ENCODE measurements around the gene PALD1.
A peak's percentile ranks its signal among the peaks of the same experiment; 100 is the strongest.
"Not testable (repeated sequence)": the region's sequence is repeated elsewhere in the genome, so short reads cannot be mapped to it uniquely, and the experiment has no call there.

The PALD1 gene

DNA sequence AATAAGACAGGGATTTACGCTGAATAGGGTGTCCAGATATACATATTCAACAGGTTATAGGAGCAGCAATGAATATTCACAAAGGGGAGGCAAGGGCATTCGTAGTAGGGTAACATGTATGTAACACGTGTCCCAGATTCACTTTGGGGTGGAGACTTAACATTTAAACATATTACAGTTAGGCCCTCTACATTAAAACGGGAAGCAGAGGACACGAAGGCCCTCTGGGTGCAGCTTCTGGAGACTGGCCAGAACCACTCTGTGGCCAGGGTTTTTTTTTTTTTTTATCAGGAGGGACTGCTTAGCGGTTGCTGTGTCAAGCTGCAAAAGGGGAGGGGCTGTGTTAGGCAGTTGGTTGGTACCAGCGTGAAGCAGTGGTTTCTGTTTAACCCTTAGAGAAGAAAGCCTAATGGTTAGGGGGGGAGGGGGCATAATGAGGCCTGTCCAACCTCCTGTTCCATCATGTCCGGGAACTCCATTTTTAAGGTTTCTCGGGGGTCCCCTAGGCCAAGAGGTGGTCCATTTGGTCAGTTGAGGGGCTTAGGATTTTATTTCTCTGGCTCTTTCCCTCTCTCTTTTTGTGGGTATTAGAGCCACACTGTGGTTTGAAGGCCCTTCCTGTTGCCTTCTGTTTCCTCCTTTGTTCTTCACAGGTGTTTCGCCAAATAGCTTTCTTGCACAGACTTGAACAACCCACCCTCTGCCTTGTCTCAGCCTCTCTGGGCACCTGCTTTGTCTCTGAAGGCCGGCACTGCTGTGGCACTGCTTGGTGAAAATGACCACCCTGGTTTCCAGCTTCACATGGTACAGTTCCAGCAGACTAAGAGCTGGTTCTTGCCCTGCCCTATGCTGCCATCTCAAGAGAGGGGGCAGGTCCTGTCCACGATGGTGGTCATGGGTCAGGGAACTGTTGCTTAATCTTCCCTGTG, 97.6 kb downstream of the PALD1 start:
- DNase-seq = peak; percentile 52

DNA sequence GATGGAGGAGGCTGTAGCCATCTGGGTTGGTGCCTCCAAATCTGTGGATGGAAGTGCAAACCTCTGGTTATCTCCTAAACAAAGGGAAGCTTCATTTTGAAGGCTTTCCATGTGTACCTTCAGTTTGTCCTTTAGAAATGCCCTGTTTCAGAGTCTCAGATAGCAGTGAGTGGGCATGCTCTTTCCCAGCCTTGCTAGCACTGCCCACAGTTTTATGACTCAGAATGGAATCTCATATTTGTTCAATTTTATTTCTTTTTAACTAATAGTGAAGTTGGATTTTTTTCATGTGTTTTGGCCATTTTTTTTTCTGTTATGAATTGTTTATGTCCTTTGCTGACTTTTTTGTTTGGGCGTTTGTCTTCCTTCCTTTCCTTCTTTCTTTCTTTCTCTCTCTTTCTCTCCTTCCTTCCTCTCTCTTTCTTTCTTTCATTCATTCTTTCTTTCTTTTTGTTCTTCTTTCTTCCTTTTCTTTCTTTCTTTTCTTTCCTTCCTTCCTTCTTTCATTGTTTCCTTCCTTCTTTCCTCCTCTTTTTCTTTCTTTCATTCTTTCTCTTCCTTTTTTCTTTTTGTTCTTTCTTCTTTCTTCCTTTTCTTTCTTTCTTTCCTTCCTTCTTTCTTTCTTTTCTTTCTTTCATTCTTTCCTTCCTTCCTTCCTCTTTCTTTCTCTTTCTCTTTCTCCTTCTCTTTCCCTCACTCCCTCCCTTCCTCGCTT, 98.4 kb downstream of the PALD1 start:
- DNase-seq = no peak

DNA sequence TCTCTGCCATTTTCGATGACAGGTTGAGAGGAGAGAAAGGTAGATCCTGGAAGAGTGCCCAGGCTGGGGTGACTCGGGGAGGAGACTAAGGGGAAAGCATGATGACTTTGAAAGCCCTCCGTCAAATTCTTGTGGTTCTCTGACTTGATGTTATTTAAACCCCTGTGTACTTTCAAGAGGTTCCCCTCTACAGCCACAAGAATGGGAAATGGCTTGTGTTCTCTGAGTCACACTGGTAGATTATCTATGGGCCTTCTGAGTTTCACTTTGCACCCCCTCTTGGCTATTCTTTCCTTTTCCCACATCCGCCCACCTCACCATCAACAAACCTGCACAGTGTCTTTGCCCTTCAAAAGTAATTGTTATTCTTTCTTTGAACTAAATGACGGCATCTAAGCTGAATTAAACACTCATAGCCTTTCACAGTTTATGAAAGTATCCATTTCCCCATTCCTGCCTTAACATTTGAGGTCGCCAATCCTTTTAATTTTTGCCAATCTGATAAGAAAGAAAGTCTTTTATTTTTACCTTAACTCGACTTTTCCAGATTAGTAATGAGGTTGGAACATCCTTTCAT, 99.9 kb downstream of the PALD1 start:
- DNase-seq = peak; percentile 56

DNA sequence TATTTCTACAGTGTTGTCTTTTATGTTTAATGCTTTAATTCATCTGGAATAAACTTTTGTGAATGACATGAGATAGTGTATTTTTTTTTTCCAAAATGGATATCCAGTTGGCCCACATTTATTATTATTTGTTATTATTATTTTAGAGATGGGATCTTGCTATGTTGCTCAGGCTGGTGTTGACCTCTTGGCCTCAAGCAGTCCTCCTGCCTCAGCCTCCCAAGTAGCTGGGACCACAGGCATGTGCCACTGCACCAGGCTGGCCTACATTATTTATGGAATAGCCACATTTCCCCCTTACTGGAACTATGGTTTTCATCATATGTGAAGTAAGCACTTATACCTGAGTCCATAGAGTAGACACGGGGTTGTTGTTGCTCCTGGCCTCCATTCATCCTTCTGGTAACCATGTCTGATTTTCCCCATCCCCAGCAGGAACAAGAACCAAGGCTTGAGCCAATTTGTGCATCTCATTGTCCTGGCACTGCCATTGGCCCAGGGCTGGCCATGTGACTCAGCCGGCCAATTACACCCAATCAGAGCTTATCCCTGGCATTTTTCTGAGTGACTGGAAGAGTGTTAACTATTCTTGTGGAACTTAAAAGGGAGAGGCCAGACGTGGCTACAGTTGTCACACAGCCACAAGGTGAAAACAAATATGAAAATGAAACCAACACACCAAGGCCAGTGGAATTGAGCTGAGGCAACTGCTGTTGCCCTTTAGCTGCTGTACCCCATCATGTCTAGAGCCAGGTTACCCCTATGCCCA, 100.9 kb downstream of the PALD1 start:
- DNase-seq = peak; percentile 36

DNA sequence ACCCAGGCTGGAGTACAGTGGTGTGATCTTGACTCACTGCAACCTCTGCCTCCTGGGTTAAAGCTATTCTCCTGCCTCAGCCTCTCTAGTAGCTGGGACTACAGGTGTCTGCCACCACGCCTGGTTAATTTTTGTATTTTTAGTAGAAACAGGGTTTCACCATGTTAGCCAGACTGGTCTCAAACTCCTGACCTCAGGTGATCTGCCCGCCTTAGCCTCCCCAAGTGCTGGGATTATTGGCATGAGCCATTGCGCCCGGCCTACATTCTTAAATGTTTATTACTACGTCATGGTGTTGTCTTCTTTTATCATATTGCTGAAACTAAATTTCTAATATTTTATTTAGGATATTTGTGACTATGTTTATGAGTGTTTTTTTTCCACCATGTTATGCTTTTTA, 102.6 kb downstream of the PALD1 start:
- not testable (repeated sequence) for DNase-seq

DNA sequence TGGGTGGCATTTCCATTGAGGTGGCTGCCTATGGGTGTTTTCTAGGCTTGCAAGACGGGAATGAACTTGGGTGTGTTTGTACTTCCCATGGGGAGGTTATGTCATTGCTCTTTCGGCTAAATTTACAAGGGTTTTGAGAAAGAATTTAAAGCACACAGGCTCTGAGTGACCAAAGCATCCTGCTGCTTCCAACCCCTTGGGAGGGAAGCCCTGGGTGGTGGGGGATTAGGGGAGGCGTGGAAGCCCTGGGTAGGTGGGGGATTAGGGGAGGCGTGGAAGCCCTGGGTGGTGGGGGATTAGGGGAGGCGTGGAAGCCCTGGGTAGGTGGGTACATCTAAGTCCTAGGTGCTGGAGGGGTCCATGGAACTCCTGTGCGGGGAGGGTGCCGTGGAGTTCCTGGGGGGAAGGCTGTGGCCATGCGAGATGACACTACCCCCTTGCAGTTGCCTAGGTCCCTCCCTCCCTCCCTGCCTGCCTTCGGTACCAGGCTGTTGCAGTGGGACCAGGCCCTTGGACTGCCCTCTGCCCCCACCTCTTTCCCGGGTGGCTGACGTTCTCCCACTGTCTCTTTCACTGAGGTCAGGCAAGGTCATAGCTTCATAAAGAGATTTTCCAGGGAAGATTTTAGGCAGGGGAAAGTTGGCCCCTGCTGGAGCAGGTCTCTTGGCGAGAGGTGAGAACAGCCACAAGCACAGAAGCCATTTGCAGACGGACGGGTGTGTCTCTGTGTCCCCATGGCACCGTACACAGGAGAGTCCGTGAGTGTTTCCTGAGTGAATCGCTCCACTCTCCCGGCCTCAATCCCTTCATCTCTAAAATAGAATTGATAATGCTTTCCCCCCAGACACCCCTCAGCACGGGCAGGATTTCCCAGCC, 104.5 kb downstream of the PALD1 start:
- no peak for DNase-seq

DNA sequence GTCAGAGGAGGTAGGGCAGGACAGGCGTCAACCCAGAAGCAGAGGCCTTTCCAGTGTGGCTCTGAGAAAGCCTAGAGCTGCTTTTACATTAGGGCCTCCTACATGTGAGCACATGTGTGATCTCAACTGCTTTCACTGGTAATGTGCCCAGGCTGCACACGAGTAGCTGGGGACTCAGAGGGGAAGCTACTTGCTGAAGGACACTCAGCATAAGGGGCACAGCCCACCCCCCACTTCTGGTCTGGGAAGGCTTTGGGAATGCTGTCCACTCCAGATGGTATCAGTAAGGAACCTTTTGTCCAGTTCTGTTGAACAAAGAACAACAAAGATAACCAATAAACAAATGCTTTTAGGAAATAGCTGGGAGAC, 105.1 kb downstream of the PALD1 start:
- DNase-seq = no peak

DNA sequence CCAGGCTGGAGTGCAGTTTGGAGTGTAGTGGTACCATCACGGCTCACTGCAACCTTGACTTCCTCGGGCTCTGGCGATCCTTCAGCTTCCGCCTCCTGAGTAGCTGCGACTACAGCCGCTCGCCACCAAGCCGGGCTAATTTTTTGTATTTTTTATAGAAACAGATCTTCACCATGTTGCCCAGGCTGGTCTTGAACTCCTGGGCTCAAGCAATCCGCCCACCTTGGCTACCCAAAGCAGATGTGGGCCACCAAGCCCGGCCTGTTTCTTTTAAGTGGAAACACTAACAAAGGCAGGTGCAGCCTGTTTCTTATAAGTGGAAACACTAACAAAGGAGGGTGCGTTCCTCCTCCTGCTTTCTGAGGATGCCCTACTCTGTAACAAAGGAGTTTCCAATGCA, 105.8 kb downstream of the PALD1 start:
- DNase-seq = no peak

DNA sequence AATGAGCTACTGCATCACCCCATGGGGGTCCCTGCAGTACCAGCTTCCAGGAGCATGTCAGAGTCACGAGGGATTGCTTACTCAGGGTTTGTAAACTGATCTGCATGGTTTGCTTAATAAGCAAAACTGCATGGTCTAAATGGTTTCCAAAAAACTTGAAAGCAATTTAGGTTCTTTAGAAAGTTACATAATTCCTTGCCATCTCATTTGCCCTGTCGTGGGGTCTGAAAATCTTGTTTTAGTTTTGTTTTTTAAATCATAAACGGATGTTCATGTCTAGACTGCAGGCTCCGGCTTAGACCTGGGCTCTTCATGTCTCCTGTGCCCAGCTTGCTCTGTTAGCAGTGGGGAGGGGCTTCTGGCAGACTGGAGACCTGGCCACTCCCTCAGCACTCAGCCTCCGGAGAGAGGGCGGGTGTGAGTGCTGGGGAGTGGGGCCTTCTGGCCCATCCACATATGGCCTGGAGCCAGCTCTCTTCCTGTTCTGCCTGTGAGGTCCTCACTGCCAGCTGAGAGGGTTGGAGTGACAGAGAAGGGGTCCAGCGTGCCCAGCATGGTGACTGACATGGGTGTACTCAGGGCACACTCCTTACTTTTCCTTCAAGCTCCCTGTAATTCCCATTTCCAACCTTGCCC, 106.5 kb downstream of the PALD1 start:
- DNase-seq = no peak

DNA sequence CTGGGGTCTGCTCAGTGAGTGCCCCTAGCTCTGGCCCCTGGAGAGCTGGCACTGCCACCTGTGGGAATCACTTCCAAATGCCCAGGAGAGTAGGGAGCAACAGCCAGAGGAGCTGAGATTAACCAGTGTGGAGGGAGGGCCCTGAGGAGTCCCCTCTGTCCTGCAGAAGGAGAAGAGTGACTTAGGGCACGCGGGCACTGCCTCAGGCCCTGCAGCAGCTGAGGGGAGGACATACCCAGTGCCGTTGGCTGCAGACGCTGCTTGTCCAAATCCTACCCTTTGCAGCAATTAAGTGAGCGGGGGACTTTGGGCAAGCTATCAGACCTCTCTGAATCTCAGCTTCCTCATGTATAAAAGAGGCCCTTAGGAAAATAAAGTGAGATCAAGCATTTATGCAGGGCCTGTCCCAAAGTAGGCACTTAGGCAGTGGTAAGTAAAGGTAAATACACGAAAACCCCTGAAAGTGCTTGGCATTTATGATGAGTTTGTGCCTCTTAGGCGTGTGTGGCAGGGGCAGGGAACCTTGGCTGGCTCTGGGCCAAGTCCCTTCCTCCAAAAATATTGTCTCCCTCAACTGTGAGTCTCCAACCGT, 107.1 kb downstream of the PALD1 start:
- DNase-seq = no peak

DNA sequence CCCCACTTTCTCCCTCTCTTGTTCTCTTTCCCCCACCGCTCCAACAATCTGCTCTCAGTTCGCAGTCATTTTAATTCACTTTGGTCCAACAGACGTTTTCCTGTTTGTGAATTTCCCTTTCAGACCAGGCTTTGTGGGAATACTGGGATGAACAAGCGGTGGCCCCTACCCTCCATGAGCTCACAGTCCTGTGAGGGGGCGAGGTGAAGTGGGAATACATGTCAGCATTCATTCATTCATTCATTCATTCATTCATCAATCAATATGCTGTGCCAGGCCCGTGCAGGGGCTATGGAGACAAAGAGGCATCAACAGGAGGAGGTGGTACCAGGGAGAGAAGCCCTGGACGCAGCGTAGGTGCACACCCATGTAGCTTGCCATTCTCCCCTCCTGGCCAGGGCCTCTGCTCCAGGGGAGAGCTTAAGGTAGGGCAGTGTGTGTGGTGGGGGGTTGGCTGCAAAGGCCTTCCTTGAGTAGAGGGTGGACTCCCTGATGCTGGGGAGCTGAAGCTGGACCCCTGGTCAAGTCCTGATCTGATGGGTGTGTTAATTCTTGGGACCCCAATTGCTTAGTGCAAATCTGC, 107.9 kb downstream of the PALD1 start:
- no peak for DNase-seq

DNA sequence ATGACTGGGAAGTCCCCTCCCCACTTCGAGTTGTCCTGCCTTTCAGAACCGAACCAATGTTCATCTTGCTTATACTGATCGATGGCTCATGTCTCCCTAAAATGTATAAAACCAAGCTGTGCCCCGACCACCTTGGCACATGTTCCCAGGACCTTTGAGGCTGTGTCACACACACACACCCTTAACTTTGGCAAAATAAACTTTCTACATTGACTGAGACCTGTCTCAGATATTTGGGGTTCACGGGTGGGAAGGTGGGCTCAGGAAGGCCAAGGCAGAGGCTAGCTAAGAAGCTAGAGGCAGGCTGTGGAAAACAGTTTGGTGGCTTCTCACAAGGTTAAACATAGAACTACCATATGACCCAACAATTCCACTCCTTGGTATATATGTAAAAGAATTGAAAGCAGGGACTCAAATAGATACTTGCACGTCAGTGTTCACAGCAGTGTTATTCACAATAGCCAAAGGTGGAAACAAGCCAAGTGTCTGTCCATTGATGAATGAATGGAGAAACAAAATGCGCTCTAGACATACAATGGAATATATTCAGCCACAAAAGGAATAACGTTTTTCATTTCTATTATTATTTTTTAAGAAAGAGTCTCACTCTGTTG, 108.6 kb downstream of the PALD1 start:
- DNase-seq = no peak

DNA sequence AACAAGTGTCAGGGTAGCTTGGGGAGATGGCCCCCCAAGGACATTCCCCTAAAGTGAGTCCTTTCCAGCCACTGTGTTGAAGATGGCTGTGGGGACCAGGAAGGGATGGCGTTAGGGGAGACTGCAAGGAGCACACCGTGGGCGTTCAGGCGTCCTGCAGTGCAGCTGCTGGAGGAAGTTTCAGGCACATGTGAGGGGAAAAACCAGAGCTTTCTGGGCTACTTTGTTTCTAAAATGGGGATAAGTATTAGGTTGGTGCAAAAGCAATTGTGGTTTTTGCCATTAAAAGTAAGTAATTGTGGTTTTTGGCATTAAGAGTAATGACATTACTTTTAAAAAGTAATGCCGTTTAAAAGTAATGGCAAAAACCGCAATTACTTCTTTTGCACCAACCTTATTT, 109.7 kb downstream of the PALD1 start:
- no peak for DNase-seq

DNA sequence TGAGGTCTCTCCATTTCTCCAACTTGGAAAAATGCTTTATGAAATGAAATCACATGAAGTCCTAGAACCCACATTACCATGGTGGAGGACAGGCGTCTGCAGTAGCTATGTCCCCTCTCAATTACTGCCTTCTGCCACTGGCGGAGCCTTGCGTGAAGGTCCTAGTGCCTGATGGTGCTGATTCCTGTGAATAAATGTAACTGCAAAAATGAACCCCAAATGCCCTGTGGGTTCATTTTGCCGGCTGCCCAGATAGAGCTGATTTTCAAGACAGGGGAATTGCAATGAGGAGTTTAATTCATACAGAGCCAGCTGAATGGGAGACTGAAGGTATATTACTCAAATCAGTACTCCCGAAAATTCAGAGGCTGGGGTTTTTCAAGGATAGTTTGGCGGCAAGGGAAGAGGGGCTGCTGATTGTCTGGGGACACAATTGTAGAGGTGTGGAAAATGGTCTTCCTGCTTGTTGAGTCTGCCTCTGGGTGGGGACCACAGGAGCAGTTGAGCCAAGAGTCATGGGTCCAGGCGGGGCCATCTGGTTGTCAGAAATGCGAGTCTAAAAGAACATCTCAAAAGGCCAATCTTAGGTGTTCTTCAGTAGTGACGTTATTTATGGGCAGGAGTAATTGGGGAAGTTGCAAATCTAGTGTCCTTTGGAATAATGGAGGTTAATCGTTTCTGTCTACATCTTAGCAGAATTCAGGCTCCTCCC, 110.4 kb downstream of the PALD1 start:
- DNase-seq = no peak

DNA sequence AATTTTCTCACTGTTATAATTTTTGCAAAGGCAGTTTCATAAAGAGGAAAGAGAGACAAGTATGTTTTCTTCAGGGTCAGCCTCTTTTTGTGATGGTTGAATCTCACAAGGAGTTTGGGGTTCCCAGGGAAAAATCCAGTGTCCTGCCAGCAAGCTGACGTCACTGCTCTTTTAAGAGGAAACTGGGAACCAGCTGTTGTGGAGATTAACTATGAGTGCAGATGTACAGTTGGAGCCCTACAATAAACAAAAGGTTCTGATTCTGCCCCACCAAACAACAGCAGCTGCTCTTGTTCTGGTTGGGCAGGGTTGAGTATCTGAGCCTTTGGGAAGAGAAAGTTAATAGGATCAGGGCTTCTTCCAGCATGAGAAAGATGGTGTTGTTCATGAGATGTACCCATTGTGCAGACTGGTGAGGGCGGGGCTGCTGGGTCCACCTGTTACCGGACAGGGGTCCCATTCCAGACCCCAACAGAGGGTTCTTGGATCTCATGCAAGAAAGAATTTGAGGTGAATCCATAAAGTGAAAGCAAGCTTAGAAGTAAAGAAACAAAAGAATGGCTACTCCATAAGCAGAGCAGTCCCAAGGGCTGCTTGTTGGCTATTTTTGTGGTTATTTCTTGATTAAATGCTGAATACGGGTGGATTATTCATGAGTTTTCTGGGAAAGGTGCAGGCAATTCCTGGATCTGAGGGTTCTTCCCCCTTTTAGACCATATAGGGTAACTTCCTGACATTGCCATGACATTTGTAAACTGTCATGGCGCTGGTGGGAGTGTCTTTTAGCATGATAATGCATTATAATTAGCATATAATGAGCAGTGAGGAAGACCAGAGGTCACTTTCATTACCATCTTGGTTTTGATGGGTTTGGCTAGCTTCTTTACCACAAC, 111.4 kb downstream of the PALD1 start:
- no peak for DNase-seq

DNA sequence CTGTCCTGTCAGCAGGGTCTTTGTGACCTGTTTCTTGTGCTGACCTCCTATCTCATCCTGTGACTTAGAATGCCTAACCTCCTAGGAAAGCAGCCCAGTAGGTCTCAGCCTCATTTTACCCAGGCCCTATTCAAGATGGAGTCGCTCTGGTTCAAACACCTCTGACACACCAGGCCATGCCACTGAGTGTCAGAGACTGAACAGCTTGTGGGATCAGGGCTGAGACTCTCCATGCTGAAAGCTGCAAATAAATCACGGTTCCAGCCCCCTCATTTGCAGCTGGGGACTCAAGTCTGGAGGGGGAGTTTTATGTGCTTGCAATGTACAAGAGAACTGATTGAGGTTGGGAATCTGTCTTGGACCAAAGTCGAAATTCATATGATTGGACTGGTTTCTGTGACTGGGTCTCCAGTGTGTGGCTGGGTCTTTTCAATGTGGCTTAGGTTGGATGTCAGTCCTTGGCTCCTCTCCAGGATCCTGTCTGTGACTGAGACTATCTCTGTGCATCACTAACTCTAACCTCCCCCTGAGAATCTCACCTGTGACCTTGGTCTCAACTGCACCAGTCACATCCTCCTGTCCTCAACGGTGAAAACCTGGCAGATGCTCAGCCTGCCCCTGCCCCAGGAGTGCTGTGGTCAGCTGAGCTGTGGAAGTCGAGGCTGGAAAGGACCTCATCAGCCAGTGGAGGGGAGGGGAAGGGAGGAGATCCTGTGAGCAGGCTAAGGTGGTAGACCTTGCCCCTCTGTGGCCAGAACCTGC, 112.3 kb downstream of the PALD1 start:
- no peak for DNase-seq

DNA sequence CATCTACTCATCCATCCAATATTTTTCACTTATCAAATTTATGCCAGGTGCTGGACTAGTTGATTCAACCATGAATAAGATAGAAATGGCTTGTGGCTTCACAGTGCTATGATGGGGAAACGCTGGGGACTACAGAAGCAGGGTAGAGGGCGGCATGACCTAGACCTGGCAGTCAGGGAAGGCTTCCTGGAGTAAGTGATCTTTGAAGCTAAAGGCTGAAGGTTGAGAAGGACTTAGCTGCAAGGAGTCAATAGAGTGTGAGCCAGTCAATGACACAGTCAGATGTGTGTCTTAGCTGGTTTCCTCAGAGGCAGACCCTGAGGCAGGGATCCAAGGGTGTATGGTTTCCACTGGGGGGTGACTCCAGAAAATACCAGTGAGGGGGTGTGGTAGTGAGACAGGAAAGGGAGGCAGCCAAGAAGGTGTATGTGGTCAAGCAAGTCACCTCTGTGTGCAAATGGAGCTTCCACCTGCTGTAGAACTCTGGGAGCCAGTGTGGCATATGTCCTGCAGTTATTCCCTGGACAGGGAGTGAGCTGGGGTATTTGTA, 113.7 kb downstream of the PALD1 start:
- no peak for DNase-seq

Measured in CD4-positive, alpha-beta T cell treated with Interleukin-12 subunit alpha and Interleukin-12 subunit beta, for 1 hour (primary cell).